GM12878 (cell line): Measurements from ENCODE around the gene SASH3. TPM values are rescaled to one million over a fixed set of nuclear protein-coding genes. Genes with fewer than 3 reads are reported as not detected.

Experiments
- CBX3 ChIP-seq: fragments of 200-600 bp; sonication (generic); IDR thresholded peaks from 2 replicates; pipeline ENCODE4 v1.6.1; 2016; ENCODE audit warnings: low read depth, borderline replicate concordance
- PBX3 ChIP-seq: IDR thresholded peaks from 2 replicates; pipeline ENCODE4 v1.6.1; 2011; ENCODE audit warnings: mild to moderate bottlenecking, low read depth, low read length, moderate library complexity; ENCODE audit not compliant: insufficient replicate concordance
- SIX5 ChIP-seq: IDR thresholded peaks from 2 replicates; pipeline ENCODE4 v1.6.1; 2011; ENCODE audit warnings: mild to moderate bottlenecking, low read depth, low read length, moderate library complexity; ENCODE audit not compliant: severe bottlenecking
- ZNF207 ChIP-seq: fragments of 450-650 bp; IDR thresholded peaks from 2 replicates; pipeline ENCODE4 v1.6.1; 2014; ENCODE audit warnings: antibody characterized with exemption, mild to moderate bottlenecking, borderline replicate concordance
- polyA plus RNA-seq, 11 experiments: library from polyadenylated mRNA; depleted of rRNA in 4 of 11; unstranded in 6 of 11; stranded (reverse) in 5 of 11; fragments of >200 nt; fragmentation: Nextera tagmentation in 4 of 11; fragmentation: Illumina TruSeq in 1 of 11; extraction: Ambion mirVana in 4 of 11; extraction: Trizol in 1 of 11; gene quantifications; 1 replicate in 1 of 11; 2 replicates in 10 of 11; pipeline versions ENCODE4 v1.2.1 to v1.2.3, GENCODE V29; 2011 to 2016; ENCODE audit warnings: inconsistent platforms in 2 of 11, missing spikeins in 2 of 11, low read depth in 1 of 11
- total RNA-seq, 4 experiments: library from RNA; depleted of rRNA in 3 of 4; stranded (reverse); fragments of >200 nt in 3 of 4; fragmentation: Illumina TruSeq in 1 of 4; extraction: Trizol in 1 of 4; gene quantifications; 2 replicates each; pipeline versions ENCODE4 v1.2.1 to v1.2.3, GENCODE V29; 2013 to 2021
- TF ChIP-seq, protein P1 (sequence below): IDR thresholded peaks from 2 replicates; pipeline ENCODE4 v1.6.1; 2012; ENCODE audit warnings: improper control_type of control experiment, low read depth, low read length; ENCODE audit not compliant: insufficient replicate concordance

SASH3 gene
- total and polyA plus RNA-seq, 10 of the 15 experiments (the other 5 are each of a cell fraction or from before 2014, with no cell fraction given) = 23.1 to 233 (median 160) TPM

DNA sequence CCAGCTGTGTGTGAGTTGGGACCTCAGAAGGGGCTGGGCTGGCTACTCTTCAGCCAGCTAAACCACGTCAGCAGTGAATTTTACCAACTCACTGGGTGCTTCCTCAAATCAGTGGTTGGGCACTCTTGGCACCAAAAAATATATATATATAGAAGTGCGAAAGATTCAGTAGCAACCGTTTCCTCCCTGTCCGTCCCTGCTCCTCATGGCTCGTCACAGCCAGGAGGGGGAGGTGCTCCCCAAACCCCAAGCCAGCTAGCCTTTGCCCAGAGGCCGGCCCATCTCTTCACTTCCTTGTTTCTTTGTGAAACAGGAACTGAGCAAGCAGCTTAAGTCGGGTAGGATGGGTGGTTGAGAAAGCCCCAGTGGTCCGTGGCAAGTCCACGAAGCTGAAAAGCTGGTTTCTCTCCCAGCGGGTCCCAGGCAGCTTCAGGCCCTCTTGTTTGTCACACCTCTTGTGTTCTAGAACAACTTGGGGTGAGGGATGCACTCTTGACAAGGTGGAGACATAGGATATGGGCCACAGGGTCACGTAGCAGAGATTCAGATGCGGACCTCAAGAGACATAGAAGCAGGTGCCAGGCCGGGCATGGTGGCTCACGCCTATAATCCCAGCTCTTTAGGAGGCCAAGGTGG is 6.8 kb upstream of the SASH3 start (continued):
- TF ChIP-seq, protein P1, sequence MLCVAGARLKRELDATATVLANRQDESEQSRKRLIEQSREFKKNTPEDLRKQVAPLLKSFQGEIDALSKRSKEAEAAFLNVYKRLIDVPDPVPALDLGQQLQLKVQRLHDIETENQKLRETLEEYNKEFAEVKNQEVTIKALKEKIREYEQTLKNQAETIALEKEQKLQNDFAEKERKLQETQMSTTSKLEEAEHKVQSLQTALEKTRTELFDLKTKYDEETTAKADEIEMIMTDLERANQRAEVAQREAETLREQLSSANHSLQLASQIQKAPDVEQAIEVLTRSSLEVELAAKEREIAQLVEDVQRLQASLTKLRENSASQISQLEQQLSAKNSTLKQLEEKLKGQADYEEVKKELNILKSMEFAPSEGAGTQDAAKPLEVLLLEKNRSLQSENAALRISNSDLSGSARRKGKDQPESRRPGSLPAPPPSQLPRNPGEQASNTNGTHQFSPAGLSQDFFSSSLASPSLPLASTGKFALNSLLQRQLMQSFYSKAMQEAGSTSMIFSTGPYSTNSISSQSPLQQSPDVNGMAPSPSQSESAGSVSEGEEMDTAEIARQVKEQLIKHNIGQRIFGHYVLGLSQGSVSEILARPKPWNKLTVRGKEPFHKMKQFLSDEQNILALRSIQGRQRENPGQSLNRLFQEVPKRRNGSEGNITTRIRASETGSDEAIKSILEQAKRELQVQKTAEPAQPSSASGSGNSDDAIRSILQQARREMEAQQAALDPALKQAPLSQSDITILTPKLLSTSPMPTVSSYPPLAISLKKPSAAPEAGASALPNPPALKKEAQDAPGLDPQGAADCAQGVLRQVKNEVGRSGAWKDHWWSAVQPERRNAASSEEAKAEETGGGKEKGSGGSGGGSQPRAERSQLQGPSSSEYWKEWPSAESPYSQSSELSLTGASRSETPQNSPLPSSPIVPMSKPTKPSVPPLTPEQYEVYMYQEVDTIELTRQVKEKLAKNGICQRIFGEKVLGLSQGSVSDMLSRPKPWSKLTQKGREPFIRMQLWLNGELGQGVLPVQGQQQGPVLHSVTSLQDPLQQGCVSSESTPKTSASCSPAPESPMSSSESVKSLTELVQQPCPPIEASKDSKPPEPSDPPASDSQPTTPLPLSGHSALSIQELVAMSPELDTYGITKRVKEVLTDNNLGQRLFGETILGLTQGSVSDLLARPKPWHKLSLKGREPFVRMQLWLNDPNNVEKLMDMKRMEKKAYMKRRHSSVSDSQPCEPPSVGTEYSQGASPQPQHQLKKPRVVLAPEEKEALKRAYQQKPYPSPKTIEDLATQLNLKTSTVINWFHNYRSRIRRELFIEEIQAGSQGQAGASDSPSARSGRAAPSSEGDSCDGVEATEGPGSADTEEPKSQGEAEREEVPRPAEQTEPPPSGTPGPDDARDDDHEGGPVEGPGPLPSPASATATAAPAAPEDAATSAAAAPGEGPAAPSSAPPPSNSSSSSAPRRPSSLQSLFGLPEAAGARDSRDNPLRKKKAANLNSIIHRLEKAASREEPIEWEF = no peak
- TF ChIP-seq SIX5 = no peak
- no peak for TF ChIP-seq PBX3
- no peak for TF ChIP-seq CBX3
- TF ChIP-seq ZNF207 = peak; percentile 57; the same call in 1 of the 2 replicates
